OCI-LY1 (cell line): Measurements from ENCODE around the gene GPR37L1.

Experiments
- EZH2 ChIP-seq: fragments of 200-600 bp; sonication (generic), shearing (Covaris generic); IDR thresholded peaks from 2 replicates; pipeline ENCODE4 v1.8.0; 2017; ENCODE audit warnings: borderline replicate concordance, mixed run types, mild to moderate bottlenecking, antibody characterized with exemption, low read length, moderate library complexity, mixed read lengths
- TF ChIP-seq, protein P1 (sequence below): fragments of 200-600 bp; sonication (generic), shearing (Covaris generic); IDR thresholded peaks from 2 replicates; pipeline ENCODE4 v1.5.1; 2017; ENCODE audit warnings: mild to moderate bottlenecking, antibody characterized with exemption, low read length, moderate library complexity, mixed read lengths

DNA sequence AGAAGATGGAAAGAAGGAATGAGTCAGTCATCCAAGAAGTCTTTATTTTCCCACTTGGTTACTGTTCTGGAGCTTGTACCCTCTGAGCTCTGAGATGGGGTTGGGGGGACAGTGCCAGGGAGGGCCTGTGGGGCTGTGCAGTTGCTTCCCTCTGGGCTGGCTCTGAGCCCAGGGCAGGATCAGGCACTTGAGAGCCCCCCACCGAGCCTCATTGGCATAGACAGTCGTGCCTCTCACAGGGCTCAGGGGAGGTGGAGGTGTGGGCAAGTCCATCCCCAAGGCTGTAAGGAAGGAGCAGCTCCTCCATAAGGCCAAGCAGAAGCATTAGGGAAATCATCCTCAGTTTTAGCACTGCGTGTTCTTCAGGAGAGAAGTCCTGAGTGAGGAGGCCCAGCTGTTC is 24.3 kb downstream of the GPR37L1 start:
- TF ChIP-seq, protein P1, sequence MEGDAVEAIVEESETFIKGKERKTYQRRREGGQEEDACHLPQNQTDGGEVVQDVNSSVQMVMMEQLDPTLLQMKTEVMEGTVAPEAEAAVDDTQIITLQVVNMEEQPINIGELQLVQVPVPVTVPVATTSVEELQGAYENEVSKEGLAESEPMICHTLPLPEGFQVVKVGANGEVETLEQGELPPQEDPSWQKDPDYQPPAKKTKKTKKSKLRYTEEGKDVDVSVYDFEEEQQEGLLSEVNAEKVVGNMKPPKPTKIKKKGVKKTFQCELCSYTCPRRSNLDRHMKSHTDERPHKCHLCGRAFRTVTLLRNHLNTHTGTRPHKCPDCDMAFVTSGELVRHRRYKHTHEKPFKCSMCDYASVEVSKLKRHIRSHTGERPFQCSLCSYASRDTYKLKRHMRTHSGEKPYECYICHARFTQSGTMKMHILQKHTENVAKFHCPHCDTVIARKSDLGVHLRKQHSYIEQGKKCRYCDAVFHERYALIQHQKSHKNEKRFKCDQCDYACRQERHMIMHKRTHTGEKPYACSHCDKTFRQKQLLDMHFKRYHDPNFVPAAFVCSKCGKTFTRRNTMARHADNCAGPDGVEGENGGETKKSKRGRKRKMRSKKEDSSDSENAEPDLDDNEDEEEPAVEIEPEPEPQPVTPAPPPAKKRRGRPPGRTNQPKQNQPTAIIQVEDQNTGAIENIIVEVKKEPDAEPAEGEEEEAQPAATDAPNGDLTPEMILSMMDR, result no peak
- no peak for TF ChIP-seq EZH2
